NCI-H2196 (cell line): ENCODE measurements around the gene SFXN1.
"Not testable (repeated sequence)": the region's sequence is repeated elsewhere in the genome, so short reads cannot be mapped to it uniquely, and the experiment has no call there.

Experiments used
- DNase-seq: peaks from one replicate; lab custom pipeline; 2025; ENCODE audit not compliant: unreplicated experiment; lab: John Stamatoyannopoulos, UW

The SFXN1 gene, protein sequence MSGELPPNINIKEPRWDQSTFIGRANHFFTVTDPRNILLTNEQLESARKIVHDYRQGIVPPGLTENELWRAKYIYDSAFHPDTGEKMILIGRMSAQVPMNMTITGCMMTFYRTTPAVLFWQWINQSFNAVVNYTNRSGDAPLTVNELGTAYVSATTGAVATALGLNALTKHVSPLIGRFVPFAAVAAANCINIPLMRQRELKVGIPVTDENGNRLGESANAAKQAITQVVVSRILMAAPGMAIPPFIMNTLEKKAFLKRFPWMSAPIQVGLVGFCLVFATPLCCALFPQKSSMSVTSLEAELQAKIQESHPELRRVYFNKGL

DNA sequence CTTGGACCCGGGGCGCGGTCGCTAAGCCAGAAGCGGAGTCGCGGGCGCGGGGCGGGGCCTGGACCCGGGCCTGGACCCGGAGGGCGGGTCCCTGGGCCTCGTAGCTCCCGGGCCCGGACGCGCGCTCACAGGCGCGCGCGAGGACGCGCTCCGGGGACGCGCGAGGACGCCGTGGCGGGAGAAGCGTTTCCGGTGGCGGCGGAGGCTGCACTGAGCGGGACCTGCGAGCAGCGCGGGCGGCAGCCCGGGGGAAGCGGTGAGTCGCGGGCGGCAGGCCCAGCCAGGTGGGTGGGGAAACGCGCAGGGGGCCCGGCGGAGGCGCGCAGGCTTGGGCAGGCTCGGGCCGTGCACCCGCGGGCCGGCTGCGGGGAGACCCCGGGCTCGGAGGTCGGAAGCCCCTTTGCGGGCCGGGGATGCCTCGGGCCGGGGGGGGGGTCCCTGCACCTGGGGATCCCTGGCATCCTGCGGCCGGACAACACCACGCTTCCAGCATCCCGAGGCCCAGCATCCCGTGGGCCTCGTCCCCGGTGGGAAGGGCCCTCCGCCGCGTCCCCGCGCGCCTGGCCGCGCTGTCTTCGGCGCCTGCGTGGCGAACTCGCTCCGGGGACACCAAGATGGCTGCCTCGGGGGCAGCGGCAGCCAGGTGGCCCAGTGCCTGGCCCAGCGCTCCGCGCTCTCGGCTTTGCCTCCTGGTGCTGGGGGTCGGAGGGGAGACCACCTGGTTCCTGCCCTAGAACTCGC, at the start of gene SFXN1:
Gene SFXN1, plus strand, starts transcription at position 177 of the 741 bp plus-strand sequence. CDS start 13,544 bp downstream, outside the sequence.
- peak; percentile 91 for DNase-seq

DNA sequence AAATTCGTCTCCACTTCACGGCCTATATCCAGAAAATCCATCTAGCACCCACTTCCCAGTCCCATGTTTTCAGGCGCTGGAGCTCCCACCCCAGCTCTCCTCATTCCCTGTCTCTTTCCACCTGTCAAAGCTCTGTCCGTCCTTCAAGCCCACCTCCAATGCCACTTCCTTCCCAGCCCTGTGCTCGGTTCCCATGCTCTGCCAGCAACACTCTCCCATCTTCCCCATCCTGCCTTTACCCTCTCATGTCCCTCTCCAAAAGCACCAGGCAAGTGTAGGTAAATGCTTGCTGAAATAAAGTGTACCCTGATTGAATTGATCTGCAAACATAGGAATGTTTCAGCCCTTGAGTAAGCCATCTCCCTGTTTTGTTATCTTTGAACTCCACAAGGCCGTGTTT, 43.6 kb upstream of the SFXN1 start:
- DNase-seq = no peak

DNA sequence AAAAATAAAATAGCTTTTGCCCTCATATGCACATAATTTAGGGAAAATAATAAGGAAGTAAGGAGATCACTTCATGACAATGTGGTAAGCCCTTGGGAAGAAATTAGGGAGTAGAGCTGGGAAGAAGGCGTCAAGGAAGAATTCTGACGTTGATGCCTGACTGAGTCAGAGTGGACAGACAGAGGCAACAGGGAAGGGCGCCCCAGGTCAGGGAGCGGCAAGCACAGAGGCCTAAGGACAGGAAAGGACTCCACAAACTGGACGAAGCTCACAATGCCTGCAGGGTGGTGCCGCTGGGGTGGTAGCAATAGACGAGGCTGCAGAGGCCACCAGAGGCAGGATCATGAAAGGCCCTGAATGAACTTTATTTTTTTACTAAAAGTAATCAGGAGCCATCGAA, 42.0 kb upstream of the SFXN1 start:
- DNase-seq = no peak

DNA sequence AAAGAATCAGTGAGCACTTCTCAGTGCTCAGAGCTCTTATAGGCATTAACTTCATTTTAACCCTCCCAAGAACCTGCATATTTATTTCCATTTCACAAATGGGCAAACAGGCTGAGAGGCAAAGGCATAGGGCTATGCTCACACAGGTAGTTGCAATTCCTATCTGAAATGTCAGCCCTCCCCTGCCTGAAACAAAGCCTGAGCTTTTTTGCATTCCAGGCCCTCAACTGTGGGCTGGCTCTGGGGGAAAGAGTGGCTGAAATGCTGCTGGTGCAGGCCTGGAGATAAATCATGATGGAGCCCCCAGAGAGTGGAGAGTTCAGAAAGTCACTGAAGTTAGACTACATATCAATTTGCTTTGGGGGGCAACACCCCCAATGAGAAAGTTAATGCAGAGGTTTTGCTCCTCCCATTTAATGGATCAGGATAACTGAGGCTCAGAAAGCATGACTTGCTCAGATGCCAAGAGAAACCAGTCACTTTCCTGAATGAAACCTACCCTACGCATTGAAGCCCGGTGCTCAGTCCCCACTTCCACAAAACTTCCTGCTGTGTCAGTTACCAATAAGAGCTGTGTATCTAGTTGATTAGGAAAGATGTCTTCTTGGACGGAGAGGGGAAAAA, 40.0 kb upstream of the SFXN1 start:
- DNase-seq = no peak

DNA sequence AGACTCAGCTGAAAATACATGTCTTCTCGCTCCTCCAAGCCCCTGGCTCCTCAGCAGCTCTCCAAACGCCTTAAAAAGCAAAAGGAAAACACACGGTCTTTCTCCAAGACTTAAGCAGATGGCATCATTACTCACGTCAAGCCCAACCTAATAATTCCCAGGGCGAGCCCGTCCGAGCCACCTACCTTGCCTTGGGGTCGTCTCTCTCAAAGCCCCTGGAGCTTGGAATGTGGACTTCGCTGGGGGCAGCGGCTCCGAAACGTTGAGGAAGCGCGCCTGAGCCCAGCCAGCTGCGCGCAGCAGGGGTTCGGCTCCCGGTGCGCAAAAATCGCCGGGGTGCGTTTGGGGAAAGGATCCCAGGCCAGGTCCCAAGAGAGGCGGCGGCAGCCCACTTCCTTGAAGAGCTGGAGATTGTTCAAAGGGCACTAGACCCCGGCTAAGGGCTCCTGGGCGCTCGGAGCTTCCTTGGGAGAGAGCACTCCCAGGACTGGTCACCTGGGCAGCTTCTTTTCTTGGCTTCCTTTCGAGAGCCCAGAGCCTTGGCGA, 34.8 kb upstream of the SFXN1 start:
- DNase-seq = no peak

DNA sequence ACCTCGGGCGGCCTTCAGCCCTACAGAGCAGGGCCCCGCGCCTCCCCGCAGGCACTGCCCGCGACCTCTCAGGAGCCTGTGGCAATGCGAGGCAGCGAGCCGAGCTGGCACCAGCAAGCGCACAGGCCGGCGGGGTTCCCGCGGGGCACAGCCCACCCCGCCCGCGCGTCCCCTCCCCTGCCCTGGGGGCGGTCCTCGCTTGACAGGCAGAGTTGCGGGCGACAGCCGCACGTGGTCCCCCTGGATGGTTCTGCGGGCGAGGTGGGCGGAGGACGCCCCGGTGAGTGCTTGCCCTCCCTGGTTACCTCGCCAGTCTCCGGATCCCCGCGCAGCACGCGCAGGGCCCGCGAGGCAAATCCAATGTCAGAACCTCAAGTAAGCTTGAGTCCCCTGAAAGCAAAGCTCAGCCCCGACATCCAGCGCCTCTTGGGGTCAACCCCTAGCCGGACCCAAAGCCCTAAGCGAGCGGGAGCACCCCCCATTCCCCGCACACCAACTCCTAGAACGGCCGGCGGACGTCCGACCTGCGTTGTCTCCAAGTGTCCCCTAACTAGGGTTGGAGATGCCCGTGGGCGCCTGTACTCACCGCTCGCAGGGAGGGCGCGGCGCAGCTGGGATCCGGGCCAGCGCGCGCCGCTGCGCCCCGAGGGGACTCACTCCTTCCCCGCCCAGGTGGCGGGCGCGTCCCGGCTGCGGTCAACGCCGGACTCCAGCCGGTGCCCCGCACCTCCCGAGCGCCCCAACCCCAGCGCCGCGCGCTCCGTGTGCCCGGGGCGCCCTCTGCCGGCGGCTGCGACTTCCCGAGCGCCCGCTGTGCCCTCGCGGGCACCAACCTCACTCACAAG, 34.1 kb upstream of the SFXN1 start, which contains the start of gene DRD1:
Gene DRD1, minus strand, starts transcription at position 123 of the 845 bp plus-strand sequence. CDS start 1,083 bp downstream, outside the sequence.
- DNase-seq = peak; percentile 45

DNA sequence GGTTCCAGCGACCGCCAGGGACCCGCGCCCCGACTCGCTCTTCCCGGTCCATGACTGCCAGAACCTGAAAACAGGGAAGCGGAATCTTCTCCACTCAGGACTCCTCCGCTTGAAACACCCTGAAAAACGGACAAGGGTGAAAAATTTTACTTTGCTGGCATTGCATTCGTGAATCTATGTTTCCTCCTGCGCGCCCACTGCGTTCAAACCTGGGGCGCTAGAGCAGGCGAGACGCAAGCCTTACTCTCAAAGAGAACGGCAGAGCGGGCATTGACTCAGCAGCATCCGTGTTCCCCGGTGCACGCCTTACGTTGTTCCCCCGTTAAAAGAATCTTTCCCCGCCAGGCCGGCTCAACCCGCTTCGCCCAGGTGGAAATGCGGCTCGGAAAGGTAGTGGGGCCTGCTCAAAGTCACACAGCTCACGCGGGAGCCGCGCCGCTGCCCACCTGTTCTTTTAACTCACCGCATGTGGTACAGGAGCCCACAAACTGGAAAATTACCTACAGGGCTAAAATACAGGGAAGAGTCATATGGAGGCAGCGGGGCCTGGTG, 33.4 kb upstream of the SFXN1 start:
- no peak for DNase-seq

DNA sequence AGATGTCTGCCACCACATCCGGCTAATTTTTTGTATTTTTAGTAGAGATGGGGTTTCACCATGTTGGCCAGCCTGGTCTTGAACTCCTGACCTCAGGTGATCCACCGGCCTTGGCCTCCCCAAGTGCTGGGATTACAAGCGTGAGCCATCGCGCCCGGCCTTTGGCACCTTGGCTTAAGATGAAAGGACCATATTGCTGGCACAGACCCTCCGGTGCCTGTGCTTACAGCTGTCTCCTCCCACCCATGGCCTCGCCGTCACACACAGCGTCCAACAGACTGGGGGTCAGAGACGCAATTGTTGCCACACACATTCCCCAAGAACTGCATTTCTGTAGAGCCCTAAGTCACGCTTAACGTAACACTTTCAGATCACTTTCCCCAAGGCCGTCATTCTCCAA, 32.0 kb upstream of the SFXN1 start:
- DNase-seq = not testable (repeated sequence)

DNA sequence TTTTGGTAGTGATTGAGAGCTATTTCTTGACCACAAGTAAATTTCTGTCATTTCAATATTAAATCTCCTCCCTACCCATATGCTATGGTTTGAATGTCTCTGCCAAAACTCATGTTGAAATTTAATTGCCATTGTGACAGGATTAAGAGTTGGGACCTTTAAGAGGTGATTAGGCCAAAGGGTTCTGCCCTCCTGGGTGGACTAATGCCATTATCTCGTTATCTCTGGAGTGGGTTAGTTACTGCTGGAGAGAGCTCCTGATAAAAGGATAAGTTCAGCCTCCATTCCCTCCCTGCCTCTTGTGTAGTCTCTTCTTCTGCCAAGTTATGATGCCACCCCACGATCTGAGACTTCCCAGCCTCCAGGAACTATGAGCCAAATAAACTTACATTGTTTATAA, 30.8 kb upstream of the SFXN1 start:
- DNase-seq = no peak

DNA sequence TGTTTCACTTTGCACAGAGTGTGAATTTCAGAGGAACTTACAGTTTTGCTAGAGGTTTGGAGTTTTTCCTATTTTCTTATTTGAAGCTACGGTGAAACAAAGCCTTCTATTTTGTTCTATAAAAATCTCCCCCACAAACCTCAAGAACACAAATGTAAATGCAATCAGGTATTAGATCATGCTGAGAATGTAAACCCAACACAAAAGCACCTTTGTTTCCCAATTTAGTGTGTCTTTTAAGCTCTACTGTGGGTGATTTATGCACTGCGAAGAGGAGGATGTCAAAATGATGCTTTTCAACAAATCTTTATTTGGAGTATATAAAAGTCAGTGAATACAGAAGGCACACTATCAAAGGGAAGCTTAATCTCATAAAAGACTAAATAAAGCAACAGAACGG, 30.1 kb upstream of the SFXN1 start:
- no peak for DNase-seq

DNA sequence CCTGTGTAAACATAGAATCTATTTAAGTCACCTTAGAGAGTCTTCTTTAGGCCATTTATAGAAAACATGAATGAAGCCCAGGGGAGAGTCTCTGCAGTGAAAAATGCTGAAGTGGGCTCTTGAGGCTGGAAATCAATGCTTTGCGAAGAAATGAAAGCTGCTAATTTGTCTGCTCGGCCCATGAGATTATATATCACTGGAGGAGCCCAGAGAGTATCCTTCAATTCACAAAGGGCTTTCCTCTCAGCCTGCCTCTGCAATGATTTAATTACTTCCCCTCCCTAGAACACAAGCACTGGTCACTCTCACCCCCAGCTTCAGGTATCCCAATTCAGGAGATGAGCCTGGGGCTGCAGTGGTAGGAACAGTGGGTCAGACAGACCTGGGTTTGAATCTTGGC, 26.2 kb upstream of the SFXN1 start:
- no peak for DNase-seq

DNA sequence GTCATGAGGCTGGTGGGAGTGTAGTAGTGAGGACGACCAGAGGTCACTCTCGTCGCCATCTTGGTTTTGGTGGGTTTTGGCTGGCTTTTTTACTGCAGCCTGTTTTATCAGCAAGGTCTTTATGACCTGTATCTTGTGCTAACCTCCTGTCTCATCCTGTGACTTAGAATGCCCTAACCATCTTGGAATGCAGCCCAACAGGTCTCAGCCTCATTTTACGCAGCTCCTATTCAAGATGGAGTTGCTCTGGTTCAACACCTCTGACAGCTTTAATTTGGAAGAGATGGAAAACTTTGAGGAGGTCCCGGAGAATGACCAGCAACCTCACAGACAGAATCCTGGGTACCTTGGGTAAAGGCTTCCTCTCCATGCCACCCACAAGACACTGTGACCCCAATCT, 24.0 kb upstream of the SFXN1 start:
- not testable (repeated sequence) for DNase-seq

DNA sequence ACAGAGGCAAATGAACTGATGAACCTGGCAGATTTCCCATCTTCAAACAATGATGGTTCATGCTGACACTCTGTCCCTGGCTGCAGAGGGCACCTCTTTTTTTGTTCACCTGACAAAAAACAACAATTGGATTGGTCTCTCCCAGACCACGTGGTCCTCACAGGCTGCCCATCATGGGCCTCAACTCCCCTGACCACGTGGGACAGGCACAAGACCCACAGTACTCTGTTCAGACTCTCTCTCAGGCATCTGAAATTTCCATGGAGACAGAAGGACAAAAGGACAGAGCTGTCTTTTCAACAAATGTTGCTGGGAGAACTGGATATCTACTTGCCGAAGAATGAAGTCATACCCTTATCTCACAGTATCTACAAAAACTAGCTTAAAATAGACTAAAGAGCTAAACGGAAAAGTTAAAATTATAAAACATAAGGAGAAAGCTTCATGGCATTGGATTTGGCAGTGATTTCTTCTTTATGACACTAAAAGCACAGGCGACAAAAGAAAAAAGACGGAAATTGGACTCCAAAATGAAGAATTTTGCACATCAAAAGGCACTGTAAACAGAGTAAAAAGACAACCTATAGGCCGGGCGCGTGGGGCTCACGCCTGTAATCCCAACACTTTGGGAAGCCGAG, 22.1 kb upstream of the SFXN1 start:
- no peak for DNase-seq

DNA sequence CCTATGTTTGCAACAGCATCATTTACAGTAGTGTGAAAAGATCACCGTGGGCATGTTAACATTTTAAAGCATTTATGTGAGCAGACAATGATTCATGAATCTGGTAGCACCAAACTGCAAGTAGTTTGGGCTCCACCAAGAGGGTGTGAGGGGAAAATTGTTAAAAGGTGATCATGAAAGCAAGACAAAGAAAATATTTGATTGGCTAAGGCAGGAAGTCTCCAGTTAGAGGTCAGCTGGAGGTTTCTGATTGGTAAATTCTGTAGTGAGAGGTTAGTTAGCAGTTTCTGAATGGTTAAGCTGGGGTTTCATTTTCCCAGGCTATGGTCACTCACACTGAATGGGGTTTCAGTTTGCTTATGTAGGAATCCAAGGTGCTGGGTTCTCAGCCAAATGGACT, 20.9 kb upstream of the SFXN1 start:
- DNase-seq = no peak

DNA sequence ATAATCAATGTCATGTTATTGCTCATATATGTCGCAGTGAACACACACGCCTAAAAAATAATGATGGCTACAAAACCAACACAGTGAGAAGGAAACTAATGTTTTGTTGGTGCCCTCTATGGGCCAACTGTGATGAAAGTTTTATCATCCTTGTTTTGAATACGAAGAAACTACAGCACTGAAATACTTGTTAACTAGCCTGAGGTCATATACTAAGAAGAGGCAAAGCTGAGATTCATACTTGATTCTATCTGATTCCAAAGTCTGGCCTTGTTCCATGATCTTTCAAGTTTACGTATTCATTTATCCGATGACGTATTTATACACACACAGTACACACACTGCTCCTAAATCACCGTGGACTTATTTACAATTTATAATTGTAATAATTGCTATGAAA, 18.2 kb upstream of the SFXN1 start:
- DNase-seq = peak; percentile 17

DNA sequence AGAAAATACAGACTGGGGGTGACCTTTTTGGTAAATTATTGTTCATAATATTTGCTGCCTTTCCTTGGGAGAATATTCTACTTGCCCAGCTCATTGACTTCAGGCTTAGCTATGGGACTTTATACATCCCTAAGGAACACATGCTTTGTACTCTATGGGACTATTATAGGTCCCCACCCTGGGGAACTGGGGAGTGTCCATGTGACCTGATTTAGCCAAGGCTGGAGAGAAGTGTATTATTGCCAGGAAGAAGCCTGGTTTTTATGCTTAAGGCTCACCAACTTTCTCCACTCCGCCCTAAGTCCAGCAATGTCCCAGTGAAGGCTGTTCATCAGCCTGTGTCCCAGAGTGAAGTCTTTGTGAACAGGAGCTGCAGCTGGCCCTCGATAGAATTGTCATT, 17.8 kb upstream of the SFXN1 start:
- DNase-seq = no peak

DNA sequence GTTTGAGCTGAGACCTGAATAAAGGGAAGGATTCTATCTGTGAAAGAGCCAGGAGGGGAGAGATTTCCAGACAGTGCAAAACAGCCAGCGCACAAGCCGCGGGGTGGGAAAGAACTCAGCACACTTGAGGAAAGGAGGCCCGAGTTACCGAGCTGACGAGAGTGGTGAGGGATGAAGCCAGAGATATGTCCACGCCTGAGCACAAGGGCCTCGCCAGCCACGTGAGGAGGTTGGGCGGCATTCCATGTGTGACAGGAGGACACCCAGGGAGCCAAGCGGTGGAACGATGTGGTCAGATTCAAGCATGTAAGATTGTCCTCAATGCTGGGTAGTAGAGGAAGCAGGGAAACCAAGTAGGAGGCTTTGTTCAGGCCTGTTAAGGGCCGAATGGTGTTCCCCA, 17.0 kb upstream of the SFXN1 start:
- DNase-seq = no peak

DNA sequence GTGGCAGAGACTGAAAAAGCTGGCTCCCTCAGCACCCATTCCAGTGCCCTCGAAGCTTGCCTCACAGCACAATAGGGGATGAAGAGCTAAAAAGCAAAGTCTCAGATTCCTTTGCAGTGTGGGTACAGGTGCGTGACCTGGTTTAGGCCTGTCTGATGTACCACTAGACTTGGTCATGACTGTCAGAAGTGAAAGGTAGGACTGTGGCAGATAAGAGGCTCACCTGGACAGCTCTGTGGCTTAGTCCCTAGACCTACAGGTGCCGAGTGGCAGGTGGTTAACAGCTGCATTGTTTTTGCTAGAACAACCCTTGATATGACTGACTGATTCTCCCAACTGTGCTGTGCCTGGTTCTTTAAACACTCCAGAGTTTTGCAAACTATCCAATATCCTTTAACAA, 14.7 kb upstream of the SFXN1 start:
- DNase-seq = peak; percentile 75

DNA sequence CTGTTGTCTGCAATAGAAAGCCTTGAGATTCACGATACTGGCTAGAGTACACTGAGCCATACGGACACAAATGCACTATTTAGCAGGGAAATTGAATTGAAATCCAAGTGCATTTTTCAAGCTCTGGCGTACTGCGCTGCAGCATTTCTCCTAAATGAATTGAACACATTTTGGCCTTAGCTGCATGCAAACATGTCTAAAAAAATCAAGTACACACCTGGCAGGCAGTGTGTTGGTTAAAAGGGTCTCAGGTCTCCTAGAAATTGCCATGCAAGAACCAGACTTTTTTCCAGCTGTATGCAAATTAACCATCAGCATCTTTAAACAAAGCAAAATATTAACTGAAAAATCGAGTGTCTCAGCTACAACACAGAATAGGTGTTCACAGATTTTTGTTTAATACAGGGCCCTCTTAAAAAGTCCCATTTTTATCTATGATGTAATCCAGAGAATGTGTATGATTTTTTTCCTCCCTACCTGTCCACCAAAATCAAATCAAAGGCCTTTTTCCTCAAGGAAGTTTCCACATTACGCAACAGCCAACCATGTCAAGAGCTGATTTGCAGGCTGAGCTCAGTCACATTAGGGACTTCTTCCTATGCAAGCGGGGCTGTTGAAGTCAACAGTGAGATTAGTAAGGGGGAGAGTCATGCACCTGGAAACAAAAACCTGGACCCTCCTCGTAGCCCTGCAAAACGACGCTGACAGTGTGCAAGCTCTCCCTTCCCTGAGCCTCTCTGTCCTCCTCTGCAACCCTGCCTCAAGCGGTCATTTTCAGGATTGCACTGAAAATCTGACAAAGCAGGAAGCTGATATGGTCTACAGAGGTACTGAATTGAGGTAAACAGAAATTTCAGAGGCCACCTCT, 14.1 kb upstream of the SFXN1 start:
- DNase-seq = peak; percentile 76
